ENCODE measurements around the gene ZNF329.

ZNF329 gene

GRCh38 chr19:58118979-58119733 lies 31.4 kb downstream of the ZNF329 start:
- DNase-seq (ENCODE audit: low read depth): no peak

DNA sequence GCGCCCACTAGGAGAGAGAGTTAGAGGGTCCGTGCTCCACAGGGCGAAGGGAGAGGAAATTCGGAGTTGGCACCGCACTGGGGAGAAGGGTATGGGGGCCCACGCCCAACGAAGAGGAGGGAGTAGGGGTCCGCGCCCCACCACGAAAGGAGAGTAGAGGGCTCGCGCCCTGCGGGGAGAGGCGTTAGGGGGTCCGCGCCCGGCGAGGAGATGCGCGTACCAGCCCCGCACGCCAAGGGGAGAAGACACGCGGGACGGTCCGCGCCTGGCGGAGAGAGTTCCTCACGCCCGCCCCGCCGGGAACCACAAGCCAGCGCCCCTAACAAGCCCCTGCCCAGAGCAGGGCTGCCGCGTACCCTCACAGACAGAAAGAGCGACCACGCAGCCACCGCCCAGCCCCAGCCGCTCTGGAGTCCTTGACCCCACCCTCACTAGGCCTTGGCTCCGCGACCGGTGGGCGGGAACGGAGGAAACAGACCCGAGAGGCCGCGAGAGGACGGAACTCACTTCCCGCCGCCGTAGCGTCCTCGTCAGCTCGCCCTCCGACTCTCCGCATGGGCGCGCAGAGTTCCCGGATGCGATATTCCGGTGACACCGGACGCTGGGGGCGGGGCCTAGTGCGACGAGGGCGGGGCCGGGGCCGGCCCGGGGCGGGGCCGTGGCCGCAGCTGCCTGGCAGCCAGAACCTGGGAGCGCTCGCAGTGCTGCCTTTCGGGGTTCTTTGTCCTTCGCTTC lies 32.6 kb downstream of the ZNF329 start:
- DNase-seq (ENCODE audit: low read depth): no peak

DNA sequence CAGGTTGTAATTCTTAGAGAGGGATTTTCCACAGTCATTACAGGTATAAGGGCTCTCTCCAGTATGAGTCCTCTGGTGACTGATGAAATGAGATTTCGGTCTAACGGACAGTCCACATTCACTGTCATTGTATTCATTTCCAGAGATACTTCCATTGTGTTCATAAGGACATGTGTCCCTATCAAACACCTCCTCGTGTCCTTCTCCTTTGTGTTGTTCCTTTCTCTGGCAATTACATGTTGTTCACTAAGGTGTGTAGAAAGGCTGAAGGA lies 42.1 kb downstream of the ZNF329 start:
- no peak for DNase-seq (ENCODE audit: low read depth)

DNA sequence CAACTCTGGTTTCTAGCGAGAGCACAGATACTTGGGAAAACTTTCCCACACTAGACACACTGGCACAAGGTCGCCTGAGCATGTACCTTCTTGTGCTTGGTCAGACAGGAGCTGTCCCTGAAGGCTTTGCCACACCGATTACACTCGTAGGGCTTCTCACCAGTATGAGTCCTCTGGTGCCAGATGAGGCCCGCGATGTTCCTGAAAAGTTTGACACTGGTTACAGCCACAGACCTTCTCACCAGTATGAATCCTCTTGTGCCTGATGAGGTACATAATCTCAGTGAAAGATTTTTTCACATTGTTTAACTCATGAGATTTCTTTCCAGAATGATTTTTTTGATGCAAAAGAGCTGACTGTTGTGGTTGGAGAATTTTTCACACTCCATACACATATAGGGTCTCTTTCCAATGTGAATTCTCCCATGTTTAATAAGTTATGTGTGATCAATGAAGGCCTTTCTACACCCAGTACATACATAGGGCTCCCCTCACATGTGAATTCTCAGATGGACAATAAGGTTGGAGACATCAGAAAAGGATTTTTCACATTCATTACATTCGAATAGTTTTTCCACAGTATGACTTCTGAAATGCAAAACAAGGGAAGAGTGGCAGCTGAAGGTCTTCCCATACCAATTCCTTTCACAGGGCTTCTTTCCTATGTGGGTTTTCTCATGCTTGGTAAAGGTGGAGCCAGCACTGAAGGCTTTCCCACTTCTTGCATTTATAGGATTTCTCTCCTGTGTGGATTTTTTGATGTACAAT lies 42.6 kb downstream of the ZNF329 start:
- no peak for DNase-seq (ENCODE audit: low read depth)

GRCh38 chr19:58098682-58098998 lies 51.9 kb downstream of the ZNF329 start:
- DNase-seq (ENCODE audit: low read depth): no peak

DNA sequence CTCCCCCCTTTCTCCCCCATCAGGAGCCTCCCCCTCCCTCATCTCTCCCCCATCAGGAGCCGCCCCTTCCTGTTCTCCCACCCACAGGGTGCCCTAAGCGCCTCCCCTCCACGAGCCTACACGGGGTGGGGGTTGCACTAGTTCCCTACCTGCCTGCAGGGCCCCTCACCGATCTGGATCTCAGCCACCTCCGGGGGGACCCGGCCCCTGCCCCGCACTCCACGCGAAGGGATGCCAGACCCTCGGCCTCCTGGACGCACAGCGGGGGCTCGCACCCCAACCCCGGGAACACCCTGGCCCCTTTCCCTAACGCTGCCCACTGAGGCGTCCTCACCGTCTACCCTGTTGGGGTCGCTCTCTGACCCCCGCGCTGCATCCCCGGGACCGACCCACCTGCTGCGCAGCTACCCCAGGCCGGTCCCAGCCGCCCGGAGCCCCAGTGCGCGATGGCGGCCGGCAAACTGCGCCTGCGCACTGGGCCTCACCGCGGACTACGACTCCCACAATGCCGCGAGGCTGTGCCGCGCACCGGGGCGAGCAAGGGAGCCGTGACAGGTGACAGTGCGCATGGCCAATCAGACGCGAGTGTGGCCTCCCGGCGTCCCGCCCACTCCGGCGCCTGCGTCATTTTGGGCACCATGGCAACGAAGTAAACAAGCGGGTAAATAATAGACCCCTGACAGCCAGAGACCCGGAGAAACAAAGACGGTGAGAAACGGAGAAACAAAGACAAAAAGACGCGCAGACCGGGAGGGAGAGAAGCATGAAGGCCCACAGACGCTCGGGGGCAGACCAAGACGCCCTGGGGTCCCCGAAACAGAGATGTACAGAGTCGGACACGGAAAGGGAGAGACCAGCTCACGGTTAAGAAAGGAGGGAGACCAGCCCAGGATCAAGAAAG lies 52.6 kb downstream of the ZNF329 start, which contains the start of gene ZSCAN18:
Gene ZSCAN18, minus strand, starts transcription at position 451 of the 901 bp plus-strand sequence. CDS start 7,964 bp downstream, outside the sequence.
- DNase-seq (ENCODE audit: low read depth): peak; percentile 88

DNA sequence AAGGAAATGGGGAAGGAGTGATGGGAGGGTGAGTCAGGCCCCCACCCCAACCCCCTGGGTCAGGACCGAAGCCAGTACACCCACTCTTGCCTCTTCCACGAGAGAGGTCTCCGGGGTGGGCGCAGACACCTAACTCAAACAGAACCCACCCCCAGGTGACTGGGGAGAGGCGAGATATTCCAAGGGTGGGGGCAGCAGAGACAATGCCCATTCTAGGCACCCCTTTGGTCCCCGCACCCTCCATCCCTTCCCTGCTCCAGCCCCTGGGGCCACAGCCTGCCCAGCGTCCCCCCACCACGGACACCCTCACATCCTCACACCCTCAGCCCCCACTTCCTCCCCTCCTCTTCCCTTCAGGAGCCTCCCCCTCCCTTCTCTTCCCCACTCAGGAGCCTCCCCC lies 53.2 kb downstream of the ZNF329 start:
- no peak for DNase-seq (ENCODE audit: low read depth)

DNA sequence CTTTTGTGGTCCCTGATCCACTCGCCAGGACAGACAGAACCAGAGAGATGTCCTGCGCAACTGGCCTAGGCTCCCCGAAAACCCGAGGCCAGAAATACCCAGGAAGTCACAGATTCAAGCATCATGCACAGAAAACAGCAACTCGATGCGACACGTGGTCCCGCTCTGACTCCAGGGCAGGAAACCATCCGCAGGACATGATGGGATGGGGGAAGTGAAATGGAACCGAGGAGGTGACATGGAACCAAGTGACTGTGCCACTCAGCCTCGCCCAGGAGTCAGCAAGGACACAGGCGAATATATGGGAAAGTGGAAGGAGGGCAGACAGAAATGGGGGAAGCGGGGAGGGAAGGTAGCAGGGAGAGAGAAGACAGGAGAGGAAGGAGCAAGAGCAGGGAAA lies 53.7 kb downstream of the ZNF329 start:
- no peak for DNase-seq (ENCODE audit: low read depth)

DNA sequence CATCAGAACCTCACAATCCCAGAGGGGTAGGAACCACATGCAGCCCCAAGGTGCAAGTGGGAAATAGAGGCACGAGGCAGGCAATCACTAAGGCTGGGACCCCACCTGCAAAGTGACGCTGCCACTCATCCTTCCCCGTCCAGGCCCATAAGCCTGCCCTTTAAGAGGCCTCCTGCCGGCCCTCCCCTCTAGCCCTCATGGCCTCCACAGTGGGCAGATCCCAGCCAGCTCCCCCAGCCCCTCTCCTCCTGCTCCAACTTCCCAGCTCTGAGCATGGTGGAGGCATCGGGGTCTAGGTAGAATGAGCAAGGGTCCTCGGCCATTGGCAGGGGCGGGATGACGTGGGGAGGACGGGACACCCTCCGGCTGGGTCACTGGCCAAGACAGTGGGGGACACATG lies 55.3 kb downstream of the ZNF329 start:
- no peak for DNase-seq (ENCODE audit: low read depth)

DNA sequence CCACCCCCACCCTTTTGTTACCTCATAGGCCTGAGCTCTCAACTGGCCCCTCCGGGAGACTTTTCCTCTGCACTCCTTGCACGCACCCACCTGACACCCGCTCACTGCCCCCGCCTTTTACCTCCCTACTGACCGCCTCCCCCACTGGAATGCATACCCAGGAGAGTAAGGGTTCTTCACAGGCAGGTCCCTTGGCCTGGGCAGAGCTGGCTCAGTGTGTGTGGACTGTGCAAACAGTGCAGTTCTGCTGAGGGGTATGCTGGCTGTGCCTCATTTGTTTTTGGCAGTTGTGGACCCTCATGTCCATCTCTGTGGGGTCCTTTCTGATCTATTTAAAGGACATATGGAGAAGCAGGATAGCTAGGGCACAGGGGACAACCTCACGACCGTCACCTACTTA lies 57.5 kb downstream of the ZNF329 start:
- no peak for DNase-seq (ENCODE audit: low read depth)

GRCh38 chr19:58091251-58091995 lies 59.2 kb downstream of the ZNF329 start:
- DNase-seq (ENCODE audit: low read depth): no peak

- no peak for DNase-seq (ENCODE audit: low read depth)
These were observed 60.7 kb downstream of the ZNF329 start for GRCh38 chr19:58089846-58090245.

GRCh38 chr19:58088521-58089052 lies 62.0 kb downstream of the ZNF329 start:
- DNase-seq (ENCODE audit: low read depth): no peak

GRCh38 chr19:58086825-58087710 lies 63.5 kb downstream of the ZNF329 start:
- no peak for DNase-seq (ENCODE audit: low read depth)

DNA sequence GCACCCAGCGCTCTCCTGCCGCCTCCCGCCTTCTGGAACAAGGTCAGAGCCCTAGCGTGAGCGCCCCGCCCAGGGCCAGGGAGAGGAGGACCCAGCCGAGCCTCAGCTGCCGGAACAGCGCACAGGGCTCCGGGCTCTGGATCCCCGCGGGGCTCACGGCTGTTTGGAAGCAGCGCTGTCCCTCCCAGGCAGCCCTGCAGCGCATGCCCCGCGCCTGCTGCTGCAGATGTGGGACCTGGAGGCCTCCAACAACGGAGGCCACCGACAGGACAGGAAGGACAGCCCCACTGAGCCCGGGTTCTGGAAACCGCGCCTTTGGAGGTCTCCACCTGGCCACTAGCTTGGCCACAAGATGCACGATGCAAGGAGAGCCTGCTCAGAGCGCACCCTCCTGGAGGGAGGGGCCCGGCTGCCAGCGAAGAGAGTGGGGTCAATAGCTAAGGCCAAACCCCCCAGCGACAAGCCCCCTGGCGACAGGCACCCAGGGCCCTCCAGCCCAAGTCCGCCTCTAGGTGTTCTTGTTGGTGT lies 65.2 kb downstream of the ZNF329 start:
- no peak for DNase-seq (ENCODE audit: low read depth)

DNA sequence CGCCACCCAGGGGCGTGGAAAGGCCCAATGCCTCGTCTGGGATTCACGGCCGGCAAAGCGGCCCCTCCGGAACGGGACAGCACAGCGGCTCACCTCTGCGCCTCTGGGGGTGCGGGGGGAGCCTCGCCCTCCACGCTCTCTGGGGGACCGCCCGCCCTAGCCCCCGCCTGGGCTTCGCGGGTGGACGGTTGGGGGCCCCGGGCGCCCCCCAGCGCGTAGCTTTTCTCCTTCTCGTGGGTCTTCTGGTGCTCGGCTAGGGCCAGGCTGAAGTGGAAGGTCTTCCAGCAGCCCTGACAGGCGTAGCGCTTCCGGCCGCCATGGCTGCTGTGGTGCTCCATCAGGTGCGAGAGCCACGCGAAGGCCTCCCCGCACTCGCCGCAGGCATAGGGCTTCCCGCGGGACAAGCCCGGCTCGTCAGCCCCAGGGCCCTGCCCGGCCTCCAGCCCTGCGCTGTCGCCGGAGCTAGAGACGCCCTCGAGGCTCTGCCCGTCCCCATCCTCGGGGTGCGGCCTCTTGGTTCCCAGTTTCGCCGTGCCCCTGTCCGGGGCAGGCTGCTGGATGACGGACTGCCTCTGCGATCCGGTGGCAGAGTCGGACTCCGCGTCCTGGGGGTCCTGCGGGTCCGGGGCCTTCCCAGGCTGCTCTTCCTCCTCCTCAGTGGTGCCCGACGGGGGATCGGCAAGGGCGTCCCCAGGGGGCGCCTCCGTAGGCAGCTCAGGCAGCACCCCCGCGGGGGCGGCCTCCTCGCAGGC lies 65.8 kb downstream of the ZNF329 start:
- no peak for DNase-seq (ENCODE audit: low read depth)

DNA sequence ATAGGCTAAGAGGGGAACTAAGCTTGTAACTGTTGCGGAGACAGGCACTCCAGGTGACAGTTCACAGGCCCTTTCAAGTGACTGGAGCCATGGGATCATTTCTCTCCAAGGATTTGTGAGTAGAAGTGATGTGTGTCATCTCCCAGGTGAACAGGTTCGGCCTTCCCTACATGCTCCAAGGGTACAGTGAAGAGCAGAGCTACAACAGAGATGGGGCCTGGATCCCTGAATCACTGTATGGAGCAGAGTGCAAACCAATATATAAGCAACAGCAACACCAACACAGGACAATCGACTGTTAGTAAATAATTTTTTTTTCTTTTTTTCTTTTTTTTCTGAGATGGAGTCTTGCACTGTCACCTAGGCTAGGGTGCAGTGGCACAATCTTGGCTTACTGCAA lies 67.6 kb downstream of the ZNF329 start:
- DNase-seq (ENCODE audit: low read depth): no peak

DNA sequence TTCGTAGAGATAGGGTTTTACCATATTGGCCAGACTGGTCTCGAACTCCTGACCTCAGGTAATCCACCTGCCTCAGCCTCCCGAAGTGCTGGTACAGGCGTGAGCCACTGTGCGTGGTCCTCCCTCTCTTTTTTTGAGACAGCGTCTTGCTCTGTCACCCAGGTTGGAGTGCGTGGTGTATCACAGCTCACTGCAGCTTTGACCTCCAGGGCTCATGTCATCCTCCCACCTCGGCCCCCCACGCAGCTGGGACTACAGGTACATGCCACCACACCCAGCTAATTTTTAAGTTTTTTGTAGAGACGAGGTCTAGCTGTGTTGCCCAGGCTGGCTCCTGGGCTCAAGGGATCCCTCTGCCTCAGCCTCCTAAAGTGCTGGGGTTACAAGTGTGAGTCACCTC lies 70.8 kb downstream of the ZNF329 start:
- no peak for DNase-seq (ENCODE audit: low read depth)

All from activated T-cell treated with anti-CD3 and anti-CD28 coated beads for 24 hours (primary cell).